GM12878 (cell line): ENCODE measurements around the gene THBS3. TPM values are rescaled to one million over a fixed set of nuclear protein-coding genes. Genes with fewer than 3 reads are reported as not detected.
A peak's percentile ranks its signal among the peaks of the same experiment; 100 is the strongest.

Source experiments
- ASH2L ChIP-seq: fragments of 300-600, 200-600 bp; sonication (generic); IDR thresholded peaks from 2 replicates; pipeline ENCODE4 v1.6.1; 2017; ENCODE audit warnings: low read depth, mild to moderate bottlenecking, borderline replicate concordance
- BHLHE40 ChIP-seq, 2 experiments: fragments of 450-650 bp in 1 of 2; IDR thresholded peaks; 2 replicates each; pipeline ENCODE4 v1.6.1; 2011 to 2017; ENCODE audit warnings: low read depth in 2 of 2, borderline replicate concordance in 1 of 2, improper control_type of control experiment in 1 of 2, low read length in 1 of 2, mild to moderate bottlenecking in 1 of 2
- EGR1 ChIP-seq, 2 experiments: IDR thresholded peaks; 1 replicate in 1 of 2; 2 replicates in 1 of 2; pipeline ENCODE4 v1.6.1; 2011 to 2012; ENCODE audit warnings: low read depth in 2 of 2, low read length in 2 of 2, borderline replicate concordance in 1 of 2, mild to moderate bottlenecking in 1 of 2, moderate library complexity in 1 of 2
- EZH2 ChIP-seq: IDR thresholded peaks from 2 replicates; pipeline ENCODE4 v1.6.1; 2012; ENCODE audit warnings: low read depth, mild to moderate bottlenecking, control low read depth, inconsistent platforms, low read length, borderline replicate concordance; ENCODE audit not compliant: control insufficient read depth
- IKZF1 ChIP-seq: fragments of 450-650 bp; conservative IDR thresholded peaks from 2 replicates; pipeline ENCODE4 v1.6.1; 2017; ENCODE audit warnings: antibody characterized with exemption, mild to moderate bottlenecking
- KLF5 ChIP-seq: fragments of 450-650 bp; IDR thresholded peaks from 2 replicates; pipeline ENCODE4 v1.6.1; 2014; ENCODE audit warnings: mild to moderate bottlenecking; ENCODE audit not compliant: partially characterized antibody
- NR2C1 ChIP-seq: fragments of 450-650 bp; IDR thresholded peaks from 2 replicates; pipeline ENCODE4 v1.6.1; 2017; ENCODE audit warnings: antibody characterized with exemption, mild to moderate bottlenecking, moderate library complexity
- NRF1 ChIP-seq: conservative IDR thresholded peaks from 2 replicates; pipeline ENCODE4 v1.6.1; 2011; ENCODE audit warnings: mild to moderate bottlenecking, low read depth, low read length, improper control_type of control experiment
- POLR2AphosphoS5 ChIP-seq: IDR thresholded peaks from 2 replicates; pipeline ENCODE4 v1.6.1; 2011; ENCODE audit warnings: mild to moderate bottlenecking, low read length, inconsistent platforms
- RUNX3 ChIP-seq: IDR thresholded peaks from 2 replicates; pipeline ENCODE4 v1.6.1; 2012; ENCODE audit warnings: low read length, inconsistent platforms
- SMAD1 ChIP-seq: fragments of 450-650 bp; IDR thresholded peaks from 2 replicates; pipeline ENCODE4 v1.6.1; 2018; ENCODE audit warnings: mild to moderate bottlenecking, low read depth; ENCODE audit not compliant: partially characterized antibody
- TCF7 ChIP-seq: IDR thresholded peaks from 2 replicates; pipeline ENCODE4 v1.6.1; 2014; ENCODE audit warnings: antibody characterized with exemption, borderline replicate concordance
- ZSCAN29 ChIP-seq: fragments of 450-650 bp; IDR thresholded peaks from 2 replicates; pipeline ENCODE4 v1.6.1; 2017; ENCODE audit warnings: mild to moderate bottlenecking, moderate library complexity
- polyA plus RNA-seq, 11 experiments: library from polyadenylated mRNA; depleted of rRNA in 4 of 11; unstranded in 6 of 11; stranded (reverse) in 5 of 11; fragments of >200 nt; fragmentation: Nextera tagmentation in 4 of 11; fragmentation: Illumina TruSeq in 1 of 11; extraction: Ambion mirVana in 4 of 11; extraction: Trizol in 1 of 11; gene quantifications; 1 replicate in 1 of 11; 2 replicates in 10 of 11; pipeline versions ENCODE4 v1.2.1 to v1.2.3, GENCODE V29; 2011 to 2016; ENCODE audit warnings: inconsistent platforms in 2 of 11, missing spikeins in 2 of 11, low read depth in 1 of 11
- total RNA-seq, 4 experiments: library from RNA; depleted of rRNA in 3 of 4; stranded (reverse); fragments of >200 nt in 3 of 4; fragmentation: Illumina TruSeq in 1 of 4; extraction: Trizol in 1 of 4; gene quantifications; 2 replicates each; pipeline versions ENCODE4 v1.2.1 to v1.2.3, GENCODE V29; 2013 to 2021
- TF ChIP-seq, protein P1 (sequence below): IDR thresholded peaks from 2 replicates; pipeline ENCODE4 v1.6.1; 2011; ENCODE audit warnings: borderline replicate concordance, low read depth, mild to moderate bottlenecking, moderate library complexity, low read length; ENCODE audit not compliant: insufficient read depth, poor library complexity, severe bottlenecking
- TF ChIP-seq, protein P2 (sequence below): fragments of 450-650 bp; IDR thresholded peaks from 2 replicates; pipeline ENCODE4 v1.6.1; 2017; ENCODE audit warnings: low read depth, mild to moderate bottlenecking, moderate library complexity
- TF ChIP-seq, protein P3 (sequence below): fragments of 450-650 bp; formaldehyde crosslinking; IDR thresholded peaks from 2 replicates; pipeline ENCODE4 v1.4.0; 2022; ENCODE audit warnings: mild to moderate bottlenecking, moderate library complexity
- TF ChIP-seq, protein P4 (sequence below): IDR thresholded peaks from 2 replicates; pipeline ENCODE4 v1.6.1; 2011; ENCODE audit warnings: low read depth, mild to moderate bottlenecking, low read length, moderate library complexity, borderline replicate concordance; ENCODE audit errors: extremely low read depth
- TF ChIP-seq, protein P5 (sequence below): IDR thresholded peaks from 2 replicates; pipeline ENCODE4 v1.6.1; 2011; ENCODE audit warnings: borderline replicate concordance, low read depth, mild to moderate bottlenecking, moderate library complexity, mixed read lengths, low read length; ENCODE audit not compliant: insufficient read depth; ENCODE audit errors: extremely low read length

The THBS3 gene
- total and polyA plus RNA-seq, 10 of the 15 experiments (the other 5 are each of a cell fraction or from before 2014, with no cell fraction given), result 0.66 to 3.6 (median 2.0) TPM

DNA sequence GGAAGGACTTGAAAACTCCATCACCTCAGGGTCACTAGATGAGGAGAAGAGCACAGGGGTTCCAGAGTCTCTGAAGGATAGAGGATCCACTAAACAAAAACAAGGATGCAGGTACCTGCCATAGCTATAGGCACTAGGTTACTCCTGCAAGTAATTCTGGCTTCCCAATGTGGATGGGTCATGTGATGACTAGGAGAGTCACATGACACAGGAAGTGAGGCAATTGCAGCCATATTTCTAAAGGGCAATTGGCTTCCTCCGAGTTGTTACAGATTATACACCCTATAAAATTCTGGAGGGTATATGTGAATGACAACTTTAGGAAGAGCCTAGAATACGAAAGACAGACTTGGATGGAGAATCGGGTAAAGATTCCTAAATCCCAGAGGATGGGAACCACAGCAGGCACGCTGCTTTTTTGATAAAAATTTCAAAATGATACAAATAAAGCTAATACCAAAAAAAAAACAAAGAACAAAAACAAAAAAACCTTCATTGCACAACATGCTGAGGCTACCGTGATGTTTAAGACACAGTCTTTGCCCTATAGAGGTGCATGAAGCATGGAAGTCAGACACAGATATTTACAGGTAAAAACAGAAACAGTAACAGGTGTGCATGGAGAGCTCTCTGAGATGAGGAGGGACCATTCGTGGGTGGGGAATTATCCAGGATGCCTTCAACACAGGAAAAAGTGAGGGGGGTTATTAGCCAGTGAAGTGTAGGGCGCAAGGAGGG, 11.3 kb upstream of the THBS3 start (continued):
- TF ChIP-seq, protein P1, sequence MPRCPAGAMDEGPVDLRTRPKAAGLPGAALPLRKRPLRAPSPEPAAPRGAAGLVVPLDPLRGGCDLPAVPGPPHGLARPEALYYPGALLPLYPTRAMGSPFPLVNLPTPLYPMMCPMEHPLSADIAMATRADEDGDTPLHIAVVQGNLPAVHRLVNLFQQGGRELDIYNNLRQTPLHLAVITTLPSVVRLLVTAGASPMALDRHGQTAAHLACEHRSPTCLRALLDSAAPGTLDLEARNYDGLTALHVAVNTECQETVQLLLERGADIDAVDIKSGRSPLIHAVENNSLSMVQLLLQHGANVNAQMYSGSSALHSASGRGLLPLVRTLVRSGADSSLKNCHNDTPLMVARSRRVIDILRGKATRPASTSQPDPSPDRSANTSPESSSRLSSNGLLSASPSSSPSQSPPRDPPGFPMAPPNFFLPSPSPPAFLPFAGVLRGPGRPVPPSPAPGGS, result no peak
- TF ChIP-seq NRF1 (no peak), TCF7 (no peak), RUNX3 (no peak), BHLHE40 (IDR thresholded peaks at IDR 0.05; ENCODE audit: borderline replicate concordance in 1 of 2, low read depth in 2 of 2, low read length in 1 of 2) (no peak), POLR2AphosphoS5 (no peak), ASH2L (no peak), IKZF1 (no peak), EZH2 (no peak), ZSCAN29 (no peak), EGR1 (IDR thresholded peaks at IDR 0.05; ENCODE audit: borderline replicate concordance in 1 of 2, low read depth in 2 of 2, low read length in 2 of 2) (no peak), KLF5 (no peak), SMAD1 (no peak), NR2C1 (peak; percentile 54; the same call in 1 of the 2 replicates)
- TF ChIP-seq, protein P2, sequence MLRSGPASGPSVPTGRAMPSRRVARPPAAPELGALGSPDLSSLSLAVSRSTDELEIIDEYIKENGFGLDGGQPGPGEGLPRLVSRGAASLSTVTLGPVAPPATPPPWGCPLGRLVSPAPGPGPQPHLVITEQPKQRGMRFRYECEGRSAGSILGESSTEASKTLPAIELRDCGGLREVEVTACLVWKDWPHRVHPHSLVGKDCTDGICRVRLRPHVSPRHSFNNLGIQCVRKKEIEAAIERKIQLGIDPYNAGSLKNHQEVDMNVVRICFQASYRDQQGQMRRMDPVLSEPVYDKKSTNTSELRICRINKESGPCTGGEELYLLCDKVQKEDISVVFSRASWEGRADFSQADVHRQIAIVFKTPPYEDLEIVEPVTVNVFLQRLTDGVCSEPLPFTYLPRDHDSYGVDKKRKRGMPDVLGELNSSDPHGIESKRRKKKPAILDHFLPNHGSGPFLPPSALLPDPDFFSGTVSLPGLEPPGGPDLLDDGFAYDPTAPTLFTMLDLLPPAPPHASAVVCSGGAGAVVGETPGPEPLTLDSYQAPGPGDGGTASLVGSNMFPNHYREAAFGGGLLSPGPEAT, result no peak
- TF ChIP-seq, protein P3, sequence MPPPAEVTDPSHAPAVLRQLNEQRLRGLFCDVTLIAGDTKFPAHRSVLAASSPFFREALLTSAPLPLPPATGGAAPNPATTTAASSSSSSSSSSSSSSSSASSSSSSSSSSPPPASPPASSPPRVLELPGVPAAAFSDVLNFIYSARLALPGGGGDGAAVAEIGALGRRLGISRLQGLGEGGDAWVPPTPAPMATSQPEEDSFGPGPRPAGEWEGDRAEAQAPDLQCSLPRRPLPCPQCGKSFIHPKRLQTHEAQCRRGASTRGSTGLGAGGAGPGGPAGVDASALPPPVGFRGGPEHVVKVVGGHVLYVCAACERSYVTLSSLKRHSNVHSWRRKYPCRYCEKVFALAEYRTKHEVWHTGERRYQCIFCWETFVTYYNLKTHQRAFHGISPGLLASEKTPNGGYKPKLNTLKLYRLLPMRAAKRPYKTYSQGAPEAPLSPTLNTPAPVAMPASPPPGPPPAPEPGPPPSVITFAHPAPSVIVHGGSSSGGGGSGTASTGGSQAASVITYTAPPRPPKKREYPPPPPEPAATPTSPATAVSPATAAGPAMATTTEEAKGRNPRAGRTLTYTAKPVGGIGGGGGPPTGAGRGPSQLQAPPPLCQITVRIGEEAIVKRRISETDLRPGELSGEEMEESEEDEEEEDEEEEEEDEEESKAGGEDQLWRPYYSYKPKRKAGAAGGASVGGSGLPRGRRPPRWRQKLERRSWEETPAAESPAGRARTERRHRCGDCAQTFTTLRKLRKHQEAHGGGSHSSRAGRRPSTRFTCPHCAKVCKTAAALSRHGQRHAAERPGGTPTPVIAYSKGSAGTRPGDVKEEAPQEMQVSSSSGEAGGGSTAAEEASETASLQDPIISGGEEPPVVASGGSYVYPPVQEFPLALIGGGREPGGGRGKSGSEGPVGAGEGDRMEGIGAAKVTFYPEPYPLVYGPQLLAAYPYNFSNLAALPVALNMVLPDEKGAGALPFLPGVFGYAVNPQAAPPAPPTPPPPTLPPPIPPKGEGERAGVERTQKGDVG (CRISPR knock-in tag), result no peak
- TF ChIP-seq, protein P4, sequence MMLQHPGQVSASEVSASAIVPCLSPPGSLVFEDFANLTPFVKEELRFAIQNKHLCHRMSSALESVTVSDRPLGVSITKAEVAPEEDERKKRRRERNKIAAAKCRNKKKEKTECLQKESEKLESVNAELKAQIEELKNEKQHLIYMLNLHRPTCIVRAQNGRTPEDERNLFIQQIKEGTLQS, result peak; percentile 96
- TF ChIP-seq, protein P5, sequence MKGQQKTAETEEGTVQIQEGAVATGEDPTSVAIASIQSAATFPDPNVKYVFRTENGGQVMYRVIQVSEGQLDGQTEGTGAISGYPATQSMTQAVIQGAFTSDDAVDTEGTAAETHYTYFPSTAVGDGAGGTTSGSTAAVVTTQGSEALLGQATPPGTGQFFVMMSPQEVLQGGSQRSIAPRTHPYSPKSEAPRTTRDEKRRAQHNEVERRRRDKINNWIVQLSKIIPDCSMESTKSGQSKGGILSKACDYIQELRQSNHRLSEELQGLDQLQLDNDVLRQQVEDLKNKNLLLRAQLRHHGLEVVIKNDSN, result peak; percentile 78
